ENCODE data around the gene PLXNC1.

The PLXNC1 gene

GRCh38 chr12:94333396-94333795 is 185.0 kb downstream of the PLXNC1 start:
- DNase-seq (ENCODE audit: low read depth in 1 of 2, low spot score in 1 of 2): no peak

- no peak for DNase-seq (ENCODE audit: low read depth in 1 of 2, low spot score in 1 of 2)
Observed at GRCh38 chr12:94336211-94336925, 188.0 kb downstream of the PLXNC1 start.

GRCh38 chr12:94338006-94338794 is 189.8 kb downstream of the PLXNC1 start:
- DNase-seq (ENCODE audit: low read depth in 1 of 2, low spot score in 1 of 2): no peak

DNA sequence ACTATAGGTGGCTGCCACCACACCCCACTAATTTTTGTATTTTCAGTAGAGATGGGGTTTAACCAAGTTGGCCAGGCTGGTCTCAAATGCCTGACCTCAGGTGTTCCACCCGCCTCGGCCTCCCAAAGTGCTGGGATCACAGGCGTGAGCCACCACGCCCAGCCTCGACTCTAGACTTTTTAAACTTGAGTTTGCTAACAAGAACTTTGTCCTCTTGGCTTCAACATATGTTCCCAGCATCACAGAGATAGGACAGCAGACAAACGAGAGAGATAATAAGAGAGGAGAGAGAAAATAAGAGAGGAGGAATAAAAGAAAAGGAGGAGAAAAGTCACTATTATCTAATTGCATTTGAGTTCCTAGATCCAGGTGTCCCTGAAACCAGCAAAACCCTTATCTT is 192.2 kb downstream of the PLXNC1 start:
- no peak for DNase-seq (ENCODE audit: low read depth in 1 of 2, low spot score in 1 of 2)

- no peak for DNase-seq (ENCODE audit: low read depth in 1 of 2, low spot score in 1 of 2)
Observed at GRCh38 chr12:94353130-94353529, 204.8 kb downstream of the PLXNC1 start.

Data from activated CD4-positive, alpha-beta T cell treated with anti-CD3 and anti-CD28 coated beads, Interleukin-2, amount 50 U/mL, for 24 hours (primary cell).